ENCODE data around the gene ZNF621.
"Not testable (repeated sequence)": the region's sequence is repeated elsewhere in the genome, so short reads cannot be mapped to it uniquely, and the experiment has no call there.

ZNF621 gene

GRCh38 chr3:40546816-40547215 lies 22.1 kb downstream of the ZNF621 start:
- DNase-seq, result peak in 1 of 2 experiments; percentile 7

DNA sequence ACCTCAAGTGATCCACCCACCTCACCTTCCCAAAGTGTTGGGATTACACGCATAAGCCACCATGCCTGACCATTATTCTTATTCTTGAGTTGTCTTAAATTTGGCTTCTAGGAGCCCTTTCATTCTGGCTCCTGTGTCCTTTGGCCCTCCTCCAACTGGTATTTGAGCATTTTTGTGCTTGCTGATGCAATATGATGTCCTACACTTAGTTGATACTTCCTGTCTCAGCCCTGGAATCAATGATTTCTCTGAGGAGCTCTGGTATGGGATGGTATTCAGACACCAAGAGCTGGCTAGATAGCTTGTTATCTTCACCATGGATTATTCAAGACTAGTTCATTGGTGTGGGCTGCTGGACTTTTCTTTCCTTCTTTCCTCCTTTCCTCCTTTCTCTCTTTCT lies 25.4 kb downstream of the ZNF621 start:
- no peak for DNase-seq

DNA sequence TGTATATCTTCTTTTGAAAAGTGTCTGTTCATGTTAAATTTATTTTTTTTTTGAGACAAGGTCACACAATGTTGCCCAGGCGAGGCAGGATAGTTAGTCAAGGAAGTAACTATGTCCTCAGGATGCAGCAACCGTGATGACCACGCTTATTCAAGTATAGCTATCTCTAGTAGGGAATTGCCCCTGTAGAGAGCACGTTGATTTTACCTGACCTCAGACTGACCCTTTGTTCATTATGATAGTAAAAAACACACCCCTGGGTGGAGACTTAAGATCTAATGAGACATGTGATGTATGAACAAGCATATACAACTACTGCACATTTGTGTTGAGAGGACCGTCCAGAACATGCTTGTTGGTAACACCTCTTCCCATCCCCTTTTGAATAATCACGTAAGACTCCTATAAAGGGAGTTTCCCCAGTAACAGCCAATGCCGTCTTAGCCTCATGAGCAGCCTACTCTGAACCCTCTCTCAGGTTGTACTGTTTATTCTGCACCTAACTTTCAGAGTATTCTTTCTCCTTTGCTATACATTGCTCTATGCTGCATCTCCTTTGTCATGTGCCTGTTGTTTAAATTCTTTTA lies 32.9 kb downstream of the ZNF621 start:
- DNase-seq, result no peak

GRCh38 chr3:40562482-40562881 lies 37.7 kb downstream of the ZNF621 start:
- not testable (repeated sequence) for DNase-seq

- not testable (repeated sequence) for DNase-seq
Measured at GRCh38 chr3:40565629-40566028, 40.9 kb downstream of the ZNF621 start.

- DNase-seq, result no peak
Measured at GRCh38 chr3:40566694-40567093, 41.9 kb downstream of the ZNF621 start.

DNA sequence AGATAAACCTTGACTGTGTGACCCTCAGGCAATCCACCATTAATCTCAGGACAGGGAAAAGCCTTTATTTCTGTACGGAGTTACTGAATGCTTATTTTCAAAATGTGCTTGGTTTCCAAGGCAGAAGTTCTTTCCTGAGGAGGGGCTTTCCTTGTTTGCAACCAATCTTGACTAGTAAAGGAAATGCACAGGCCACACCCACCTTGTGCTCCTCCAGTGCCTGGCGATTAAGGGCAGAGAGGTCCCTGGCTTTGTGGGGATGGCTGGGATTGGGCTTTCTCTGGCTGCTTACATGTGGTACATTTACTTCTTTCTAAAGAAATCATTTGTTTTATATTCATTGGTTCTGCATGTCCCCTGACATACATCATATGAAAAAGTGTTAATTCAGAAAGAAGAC lies 47.8 kb downstream of the ZNF621 start:
- no peak for DNase-seq

DNA sequence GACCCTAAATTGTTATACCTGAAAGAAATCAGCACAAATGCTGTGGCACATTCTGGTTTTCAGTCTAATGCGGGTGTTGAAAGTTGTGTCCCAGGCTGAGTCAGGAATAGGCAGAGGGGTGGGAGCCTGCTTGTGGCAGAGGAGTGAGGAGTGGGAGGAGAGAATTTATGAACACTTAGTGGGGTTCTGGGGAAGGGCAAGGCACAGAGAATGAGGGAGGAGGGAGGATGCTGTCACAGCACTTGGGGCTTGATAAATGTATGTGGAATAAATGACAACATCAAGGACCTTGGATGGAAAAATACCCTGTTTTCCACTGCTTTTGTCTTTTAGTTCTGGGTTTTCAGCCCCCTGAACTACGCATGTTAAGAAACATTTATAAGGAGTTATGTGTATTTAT lies 49.3 kb downstream of the ZNF621 start:
- no peak for DNase-seq

GRCh38 chr3:40574661-40575060 lies 49.9 kb downstream of the ZNF621 start:
- DNase-seq, result no peak

DNA sequence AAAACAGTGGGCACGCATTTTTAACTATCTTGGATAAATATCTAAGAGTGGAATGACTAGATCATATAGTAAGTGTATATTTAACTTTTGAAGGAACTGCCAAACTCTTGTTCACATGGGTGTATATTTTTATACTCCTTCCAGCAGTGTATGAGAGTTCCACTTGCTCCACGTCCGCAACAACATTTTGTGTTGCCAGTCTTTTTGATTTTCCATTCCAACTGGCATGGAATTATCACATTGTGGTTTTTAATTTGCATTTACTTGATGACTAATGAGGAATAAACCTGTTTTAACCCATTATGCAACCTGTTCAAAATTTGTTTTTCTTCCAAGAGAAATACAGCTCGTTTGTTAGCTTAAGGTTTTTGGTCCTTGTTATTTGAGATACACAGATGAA lies 51.6 kb downstream of the ZNF621 start:
- DNase-seq, result no peak

DNA sequence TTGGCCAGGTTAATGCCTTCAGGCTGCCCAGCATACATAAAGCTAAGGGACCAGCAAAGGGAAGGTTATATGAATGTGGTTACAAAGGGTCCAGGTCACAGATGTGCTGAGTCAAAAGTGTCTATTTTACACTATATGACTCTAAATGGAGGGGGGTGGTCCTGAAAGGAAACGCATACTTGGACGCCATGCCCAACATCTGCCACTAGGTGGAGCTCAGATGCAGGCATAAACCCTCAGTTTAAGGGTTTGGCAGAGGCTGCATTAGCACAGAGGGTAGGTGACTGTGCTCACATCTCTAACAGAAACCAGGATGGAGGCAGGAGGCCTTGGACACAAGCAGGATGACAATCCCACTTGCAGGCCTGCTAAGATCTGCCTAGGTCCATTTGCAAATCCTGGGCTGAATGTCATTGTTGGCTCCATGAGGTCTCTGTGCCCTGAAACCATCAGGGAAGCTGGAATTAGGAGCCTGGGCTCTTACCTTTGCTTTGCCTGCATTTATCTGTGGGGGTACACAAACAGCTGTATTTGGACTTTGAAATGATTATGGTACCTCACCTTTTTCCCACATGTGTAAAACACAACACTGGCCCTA lies 55.8 kb downstream of the ZNF621 start:
- DNase-seq, result peak; percentile 23 to 53

GRCh38 chr3:40581166-40581565 lies 56.4 kb downstream of the ZNF621 start:
- DNase-seq, result no peak

DNA sequence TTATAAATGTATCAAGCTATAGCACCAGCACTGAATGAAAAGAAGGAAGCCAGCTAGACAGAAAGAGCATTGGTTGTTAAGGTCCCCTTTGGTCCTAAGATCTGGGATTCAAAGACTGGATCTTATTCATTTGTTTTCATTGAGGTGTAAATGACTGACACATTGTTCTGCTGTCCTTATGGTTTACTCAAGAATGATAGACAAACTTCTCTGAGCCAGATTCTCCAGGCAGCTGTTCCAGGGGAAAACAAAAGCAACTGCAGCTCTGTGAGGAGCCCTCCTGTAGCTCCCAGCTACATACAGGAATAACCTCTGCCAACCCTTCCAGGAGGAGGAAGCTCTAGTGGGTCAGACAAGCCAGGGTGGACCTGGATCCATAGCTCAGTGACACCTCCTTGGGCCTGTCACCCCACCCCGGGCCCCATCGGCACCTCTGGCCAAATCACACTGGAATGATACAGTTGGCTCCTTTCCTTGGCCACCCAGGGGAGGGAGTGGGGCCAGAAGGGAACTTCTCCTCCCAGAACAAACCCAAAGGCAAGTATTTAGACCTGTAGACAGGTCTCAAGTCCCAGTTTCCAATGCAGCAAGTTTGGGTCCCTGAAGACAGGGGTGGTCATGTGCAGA lies 57.8 kb downstream of the ZNF621 start:
- no peak for DNase-seq

DNA sequence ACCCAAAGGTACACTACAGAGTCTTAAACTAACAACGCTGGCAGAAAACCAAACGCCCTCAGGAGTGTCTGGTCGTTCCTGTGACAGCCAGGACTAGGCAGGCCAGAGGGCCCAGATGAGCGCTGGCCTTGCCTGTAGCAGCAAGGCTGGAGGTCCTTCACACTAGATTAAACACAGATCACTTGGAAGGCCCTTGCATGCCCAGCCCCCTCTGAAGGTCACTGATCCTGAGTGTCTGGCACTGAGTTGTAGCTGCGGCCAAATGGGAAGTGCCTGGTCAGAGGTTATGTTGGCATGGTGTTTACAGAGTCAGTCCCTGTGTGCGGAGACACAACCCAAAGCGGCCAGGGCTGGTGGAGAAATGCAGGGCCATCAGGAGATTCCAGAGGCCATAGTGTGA lies 58.9 kb downstream of the ZNF621 start:
- no peak for DNase-seq

GRCh38 chr3:40584625-40585189 lies 59.9 kb downstream of the ZNF621 start:
- peak; percentile 19 to 66 for DNase-seq

GRCh38 chr3:40585381-40586016 lies 60.7 kb downstream of the ZNF621 start:
- DNase-seq, result no peak

DNA sequence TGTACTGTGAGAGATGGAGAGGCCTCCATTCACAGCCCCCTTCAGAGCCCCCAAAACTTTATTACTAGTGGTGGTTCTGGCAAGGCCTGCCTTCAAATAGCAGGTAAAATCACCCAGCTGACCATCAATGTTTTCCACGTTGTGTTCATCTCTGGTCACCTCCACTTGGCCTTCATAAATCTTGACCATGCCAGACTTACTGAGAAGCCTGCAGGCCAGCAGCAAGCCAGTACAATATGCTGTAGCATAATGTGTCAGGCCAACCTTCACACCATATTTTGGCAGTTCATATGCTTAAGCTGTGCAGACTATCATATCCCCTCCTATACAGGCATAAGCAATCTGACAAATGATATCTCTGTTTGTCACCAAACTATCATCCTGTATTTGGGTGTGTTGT lies 62.1 kb downstream of the ZNF621 start:
- no peak for DNase-seq

DNA sequence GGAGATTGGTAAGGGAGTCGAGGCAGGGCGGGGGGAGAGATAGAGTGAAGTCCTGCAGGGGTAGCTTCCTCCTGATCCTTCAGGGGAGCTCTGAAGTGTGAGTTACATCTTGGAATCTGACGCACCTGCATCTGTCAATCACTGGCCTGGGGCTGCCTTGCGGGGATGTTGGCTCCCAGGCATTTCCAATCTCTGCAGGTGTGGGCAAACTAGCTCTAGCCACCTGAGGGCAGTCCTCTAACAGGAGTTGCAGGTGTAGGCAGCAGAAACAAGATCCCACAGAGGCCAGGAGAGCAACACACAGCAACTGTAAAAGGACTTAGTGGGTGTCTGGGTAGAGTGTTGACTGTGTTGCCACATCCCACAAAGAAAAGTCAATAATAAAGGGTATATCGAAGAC lies 63.6 kb downstream of the ZNF621 start:
- DNase-seq, result no peak
